Activated CD4-positive, alpha-beta T cell treated with anti-CD3 and anti-CD28 coated beads, Interleukin-2, Interleukin-4, amounts not matched to agents 100 ng/mL and 50 ng/mL, durations not matched to agents 16 hours and 8 hours (primary cell): ENCODE measurements around the gene INO80C.

Source experiments
- DNase-seq: peaks from one replicate; pipeline ENCODE4 v3.0.0-alpha.2; 2020; ENCODE audit warnings: low spot score

INO80C gene

GRCh38 chr18:35424356-35424755 lies 73.4 kb downstream of the INO80C start:
- DNase-seq = no peak

- no peak for DNase-seq
These were observed 75.5 kb downstream of the INO80C start for GRCh38 chr18:35422237-35422636.

DNA sequence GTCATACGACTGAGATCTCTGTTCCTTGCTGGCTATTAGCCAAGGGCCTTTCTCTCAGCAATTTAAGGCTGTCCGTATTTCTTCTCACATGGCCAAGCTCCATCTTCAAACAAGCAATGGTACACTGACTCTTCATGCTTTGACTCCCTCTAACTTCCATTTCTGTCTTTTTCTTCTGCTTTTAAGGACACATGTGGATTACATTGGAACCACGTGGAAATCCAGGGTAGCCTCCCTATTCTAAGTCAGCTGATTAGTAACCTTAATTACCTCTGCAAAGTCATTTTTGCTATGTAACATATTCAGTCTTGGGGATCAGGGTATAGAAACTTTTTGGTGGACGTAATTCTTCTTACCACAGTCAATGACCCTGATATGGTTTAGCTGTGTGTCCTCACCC lies 79.2 kb downstream of the INO80C start:
- no peak for DNase-seq
